Lower leg skin (tissue), 3 donors: Measurements from ENCODE around the gene ZNF335.

Source experiments
- POLR2A ChIP-seq, 2 donors: fragments of 450-650 bp; IDR thresholded peaks; one replicate each; pipeline ENCODE4 v1.6.1; 2016 to 2017; ENCODE audit warnings: antibody characterized with exemption in 2 of 2, mild to moderate bottlenecking in 1 of 2, moderate library complexity in 1 of 2
- TF ChIP-seq, protein P1 (sequence below), 3 donors: fragments of 450-650 bp; IDR thresholded peaks; one replicate each; pipeline ENCODE4 v1.5.1; 2016; ENCODE audit warnings: antibody characterized with exemption in 3 of 3, mild to moderate bottlenecking in 3 of 3, moderate library complexity in 2 of 3

DNA sequence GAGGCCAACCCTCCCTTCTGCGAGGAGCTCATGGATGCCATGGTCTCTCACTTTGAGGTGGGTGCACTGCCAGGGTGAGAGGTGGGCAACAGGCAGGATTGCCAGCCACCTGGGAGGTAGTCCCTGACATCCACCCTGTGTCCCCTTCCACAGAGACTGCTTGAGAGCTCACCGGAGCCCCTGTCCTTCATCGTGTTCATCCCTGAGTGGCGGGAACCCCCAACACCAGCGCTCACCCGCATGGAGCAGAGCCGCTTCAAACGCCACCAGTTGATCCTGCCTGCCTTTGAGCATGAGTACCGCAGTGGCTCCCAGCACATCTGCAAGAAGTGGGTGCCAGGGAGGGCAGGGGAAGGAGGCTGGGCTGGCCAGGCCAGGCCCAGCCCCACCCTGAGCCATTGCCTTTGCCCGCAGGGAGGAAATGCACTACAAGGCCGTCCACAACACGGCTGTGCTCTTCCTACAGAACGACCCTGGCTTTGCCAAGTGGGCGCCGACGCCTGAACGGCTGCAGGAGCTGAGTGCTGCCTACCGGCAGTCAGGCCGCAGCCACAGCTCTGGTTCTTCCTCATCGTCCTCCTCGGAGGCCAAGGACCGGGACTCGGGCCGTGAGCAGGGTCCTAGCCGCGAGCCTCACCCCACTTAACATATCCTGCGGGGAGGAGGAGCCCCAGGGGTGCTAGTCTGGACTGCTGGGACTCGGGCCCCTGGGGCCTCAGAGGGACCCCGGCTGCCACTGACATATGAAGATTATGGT is 24.7 kb downstream of the ZNF335 start:
- TF ChIP-seq, protein P1, sequence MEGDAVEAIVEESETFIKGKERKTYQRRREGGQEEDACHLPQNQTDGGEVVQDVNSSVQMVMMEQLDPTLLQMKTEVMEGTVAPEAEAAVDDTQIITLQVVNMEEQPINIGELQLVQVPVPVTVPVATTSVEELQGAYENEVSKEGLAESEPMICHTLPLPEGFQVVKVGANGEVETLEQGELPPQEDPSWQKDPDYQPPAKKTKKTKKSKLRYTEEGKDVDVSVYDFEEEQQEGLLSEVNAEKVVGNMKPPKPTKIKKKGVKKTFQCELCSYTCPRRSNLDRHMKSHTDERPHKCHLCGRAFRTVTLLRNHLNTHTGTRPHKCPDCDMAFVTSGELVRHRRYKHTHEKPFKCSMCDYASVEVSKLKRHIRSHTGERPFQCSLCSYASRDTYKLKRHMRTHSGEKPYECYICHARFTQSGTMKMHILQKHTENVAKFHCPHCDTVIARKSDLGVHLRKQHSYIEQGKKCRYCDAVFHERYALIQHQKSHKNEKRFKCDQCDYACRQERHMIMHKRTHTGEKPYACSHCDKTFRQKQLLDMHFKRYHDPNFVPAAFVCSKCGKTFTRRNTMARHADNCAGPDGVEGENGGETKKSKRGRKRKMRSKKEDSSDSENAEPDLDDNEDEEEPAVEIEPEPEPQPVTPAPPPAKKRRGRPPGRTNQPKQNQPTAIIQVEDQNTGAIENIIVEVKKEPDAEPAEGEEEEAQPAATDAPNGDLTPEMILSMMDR (IDR thresholded peaks at IDR 0.05) = no peak
- no peak for TF ChIP-seq POLR2A (IDR thresholded peaks at IDR 0.05)
